Psoas muscle (tissue), 8 donors: Measurements from ENCODE around the gene MFNG. TPM values are rescaled to one million over a fixed set of nuclear protein-coding genes. Genes with fewer than 3 reads are reported as not detected.

Experiments used
- ATAC-seq, 4 donors: fragments of 200-7000 bp; cut with Tn5 transposase; one replicate each; pipeline ENCODE4 v1.9.1; 2020; ENCODE audit warnings: moderate library complexity in 3 of 4, mild to moderate bottlenecking in 2 of 4
- DNase-seq, 2 donors: peaks; one replicate each; pipeline ENCODE4 v3.0.0-alpha.2; 2020
- H3K27ac ChIP-seq: fragments of 200-600 bp; one replicate; pipeline ENCODE4 v1.8.0; 2022
- H3K27me3 ChIP-seq, 3 donors: fragments of 200-600 bp in 1 of 3; one replicate each; pipeline versions ENCODE4 v1.6.1 to v1.8.0; 2013 to 2022; ENCODE audit warnings: low read length in 2 of 3, mild to moderate bottlenecking in 2 of 3, moderate library complexity in 1 of 3; ENCODE audit not compliant: insufficient read depth in 3 of 3
- H3K36me3 ChIP-seq, 2 donors: fragments of 200-600 bp in 1 of 2; one replicate each; pipeline versions ENCODE4 v1.6.1 to v1.8.0; 2013 to 2022; ENCODE audit warnings: low read depth in 1 of 2, mild to moderate bottlenecking in 1 of 2, moderate library complexity in 1 of 2; ENCODE audit not compliant: insufficient read depth in 1 of 2
- H3K4me1 ChIP-seq: fragments of 200-600 bp; one replicate; pipeline ENCODE4 v1.8.0; 2022
- H3K4me3 ChIP-seq: fragments of 200-600 bp; one replicate; pipeline ENCODE4 v1.8.0; 2022; ENCODE audit warnings: mild to moderate bottlenecking
- H3K9me3 ChIP-seq: fragments of 200-600 bp; one replicate; pipeline ENCODE4 v1.8.0; 2022
- CTCF ChIP-seq: fragments of 200-600 bp; IDR thresholded peaks from one replicate; pipeline ENCODE4 v1.8.0; 2022; ENCODE audit warnings: antibody characterized with exemption
- WGBS, 3 donors: extraction: QIAGEN DNeasy Blood & Tissue Kit; methylation state at CpG; one replicate each; pipeline versions ENCODE4 v1.1.6 to v1.1.7; 2013; 5-methylcytosine and 5-hydroxymethylcytosine counted together
- intact Hi-C, 2 donors: fragments of 100-400 bp; cut with DNase I; formaldehyde crosslinking; loops; one replicate each; pipeline versions ENCODE4 v1.11.0 to v1.14.2; 2022
- polyA plus RNA-seq, 3 donors: library from polyadenylated mRNA; stranded (reverse); fragments of 200-250 nt; gene quantifications; one replicate each; pipeline ENCODE4 v1.2.3, GENCODE V29; 2013
- total RNA-seq, 4 donors: library from RNA; stranded (reverse); fragmentation: NEBNext Ultra II Directional in 2 of 4; extraction: Animal tissue kit (Norgen Biotek cat#: 25700) in 2 of 4; gene quantifications; one replicate each; pipeline versions ENCODE4 v1.2.1 to v1.2.4, GENCODE V29; 2021 to 2023
- donor health status: healthy with polysubstance abuse.
- donor health status: DM: no; HTN: no; CAD: no; lungs with moderate emphysema.
- donor health status: Bipolar disorder and iron deficiency.
- donor health status: healthy.
- donor health status: DM: yes; HTN: yes; CAD: no.
- donor health status: DM: no; HTN: no; CAD: no.
- donor health status: DM: no; HTN: no; CAD: no.
- donor health status: DM: yes; HTN: yes; CAD: no.

The MFNG gene
- total and polyA plus RNA-seq, 7 donors = 4.3 to 9.6 (median 8.0) TPM

- Histone ChIP-seq H3K27ac (no peak overlapping the region), H3K4me1 (no peaks in the 10 kb centered on the region), H3K36me3 (no peaks in the 10 kb centered on the region), H3K9me3 (no peaks in the 10 kb centered on the region), H3K27me3 (peaks cover 0 to 87% (median 30%) of the 10 kb centered on the region in 3 donors), H3K4me3 (no peak overlapping the region)
- ATAC-seq (no peak), DNase-seq (no peak)
- intact Hi-C loops = no loop called here
- TF ChIP-seq CTCF = no peak
- WGBS, 3 donors = 90 to 94% (median 94%) methylated on average over 3 of the region's 3 CpGs
Measured at GRCh38 chr22:37432708-37433054, 53.5 kb downstream of the MFNG start.

DNA sequence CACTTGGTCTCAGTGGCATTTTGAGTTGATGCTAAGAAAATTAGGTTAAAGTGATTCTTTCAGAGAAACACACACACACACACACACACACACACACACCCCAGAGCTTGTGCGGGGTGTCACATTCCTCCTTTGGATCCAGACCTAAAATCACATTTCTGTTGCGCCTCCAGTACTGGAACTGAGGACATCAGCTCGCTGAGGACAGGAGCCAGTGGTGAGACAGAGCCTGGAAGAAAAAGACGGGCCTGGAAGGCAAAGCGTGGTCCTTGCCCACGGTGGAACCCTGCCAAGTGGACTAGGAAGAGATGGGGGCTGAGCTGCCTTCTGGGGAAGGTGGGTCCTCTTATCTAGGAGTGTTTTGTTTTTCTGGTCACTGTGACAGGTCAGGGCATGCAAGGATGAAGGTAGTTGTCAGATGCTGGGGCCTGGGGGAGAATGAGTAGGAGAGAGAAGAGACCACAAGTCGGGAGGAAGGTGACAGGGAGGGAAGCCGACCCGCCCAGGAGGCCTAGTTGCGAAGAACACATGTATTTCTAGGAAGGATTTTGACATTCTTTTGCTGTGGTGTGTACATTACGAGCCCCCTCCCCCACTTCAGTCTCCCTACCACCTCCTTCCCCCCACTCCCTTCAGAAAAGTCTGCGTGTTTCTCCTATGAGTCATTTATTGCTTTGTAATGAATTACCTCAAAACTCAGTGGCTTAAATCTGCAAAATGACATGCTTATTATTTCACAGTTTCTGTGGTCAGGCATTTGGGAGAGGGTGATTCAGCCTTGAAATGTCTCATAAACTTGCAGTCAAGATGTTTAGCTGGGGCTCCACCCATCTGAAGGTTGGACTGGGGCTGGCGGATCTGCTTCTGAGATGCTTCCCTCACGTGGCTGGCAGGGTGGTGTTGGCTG lies 54.1 kb downstream of the MFNG start:
- WGBS, 3 donors = 62 to 68% (median 62%) methylated on average over 14 of the region's 14 CpGs
- Histone ChIP-seq H3K4me1 (no peaks in the 10 kb centered on the region), H3K27me3 (peaks cover 0 to 89% (median 31%) of the 10 kb centered on the region in 3 donors), H3K27ac (no peak overlapping the region), H3K4me3 (no peak overlapping the region), H3K9me3 (no peaks in the 10 kb centered on the region), H3K36me3 (no peaks in the 10 kb centered on the region)
- intact Hi-C loops = no loop called here
- no peak for TF ChIP-seq CTCF
- ATAC-seq (no peak), DNase-seq (no peak)

DNA sequence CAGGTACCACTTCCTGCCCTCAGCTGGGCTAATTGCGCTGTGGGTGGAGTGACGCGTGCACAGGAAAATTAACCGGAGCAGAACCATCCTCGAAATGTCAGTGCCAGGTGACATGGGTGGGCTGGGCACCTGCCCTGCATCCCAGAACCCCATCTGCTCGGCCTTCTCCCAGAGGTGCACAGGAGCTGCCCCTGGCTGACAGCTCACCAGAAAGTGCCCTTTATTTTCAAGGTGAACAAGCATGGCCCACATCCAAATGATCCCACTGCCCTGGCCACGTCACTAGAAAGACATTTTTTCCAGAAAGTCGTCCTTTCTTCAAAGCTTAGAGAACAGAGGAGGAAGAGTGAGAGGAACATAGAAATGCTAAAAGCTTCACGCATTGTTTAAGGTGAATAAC lies 54.8 kb downstream of the MFNG start:
- H3K36me3 ChIP-seq = no peaks in the 10 kb centered on the region
- intact Hi-C loops = no loop called here
- H3K4me1 ChIP-seq = no peaks in the 10 kb centered on the region
- no peak overlapping the region for H3K27ac ChIP-seq
- DNase-seq (no peak), ATAC-seq (no peak)
- H3K27me3 ChIP-seq = peaks cover 0 to 91% (median 33%) of the 10 kb centered on the region in 3 donors
- WGBS, 3 donors = 74 to 79% (median 77%) methylated on average over 9 of the region's 9 CpGs
- H3K9me3 ChIP-seq = no peaks in the 10 kb centered on the region
- TF ChIP-seq CTCF = no peak
- H3K4me3 ChIP-seq = no peak overlapping the region

DNA sequence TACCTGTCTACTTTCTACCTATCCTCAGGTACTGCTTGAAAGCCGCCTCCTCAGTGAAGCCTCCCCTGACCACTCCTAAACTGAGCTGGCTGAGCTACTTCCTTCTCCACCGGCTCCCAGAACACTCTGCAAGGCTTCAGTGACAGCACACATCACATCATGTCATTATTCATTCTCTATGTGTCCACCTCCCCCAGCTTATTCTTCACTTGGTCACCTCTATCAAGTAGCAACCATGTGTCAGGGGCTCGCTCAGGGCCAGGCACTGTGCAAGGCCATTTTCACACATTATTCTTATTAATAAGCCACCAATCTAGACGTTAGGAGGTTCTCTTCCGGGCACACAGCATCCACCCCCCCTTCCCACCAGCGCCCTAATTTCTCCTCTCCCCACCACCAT lies 55.2 kb downstream of the MFNG start:
- no peak for DNase-seq
- Histone ChIP-seq H3K36me3 (no peaks in the 10 kb centered on the region), H3K9me3 (no peaks in the 10 kb centered on the region), H3K4me3 (no peak overlapping the region), H3K27me3 (peaks cover 0 to 91% (median 36%) of the 10 kb centered on the region in 3 donors), H3K27ac (no peak overlapping the region), H3K4me1 (no peaks in the 10 kb centered on the region)
- WGBS, 3 donors = 70 to 79% (median 78%) methylated on average over 6 of the region's 6 CpGs
- TF ChIP-seq CTCF = no peak
- no peak for ATAC-seq
- intact Hi-C loops = no loop called here
